Stimulated activated CD8-positive, alpha-beta memory T cell treated with anti-CD3 and anti-CD28 coated beads, Interleukin-2, amount 100 ng/mL, for 1 hour (primary cell): ENCODE data around the gene SH2D4B.

ENCODE experiments used
- DNase-seq, 2 donors: peaks; one replicate each; pipeline ENCODE4 v3.0.0-alpha.2; 2020; ENCODE audit warnings: low read depth in 2 of 2

Gene SH2D4B

DNA sequence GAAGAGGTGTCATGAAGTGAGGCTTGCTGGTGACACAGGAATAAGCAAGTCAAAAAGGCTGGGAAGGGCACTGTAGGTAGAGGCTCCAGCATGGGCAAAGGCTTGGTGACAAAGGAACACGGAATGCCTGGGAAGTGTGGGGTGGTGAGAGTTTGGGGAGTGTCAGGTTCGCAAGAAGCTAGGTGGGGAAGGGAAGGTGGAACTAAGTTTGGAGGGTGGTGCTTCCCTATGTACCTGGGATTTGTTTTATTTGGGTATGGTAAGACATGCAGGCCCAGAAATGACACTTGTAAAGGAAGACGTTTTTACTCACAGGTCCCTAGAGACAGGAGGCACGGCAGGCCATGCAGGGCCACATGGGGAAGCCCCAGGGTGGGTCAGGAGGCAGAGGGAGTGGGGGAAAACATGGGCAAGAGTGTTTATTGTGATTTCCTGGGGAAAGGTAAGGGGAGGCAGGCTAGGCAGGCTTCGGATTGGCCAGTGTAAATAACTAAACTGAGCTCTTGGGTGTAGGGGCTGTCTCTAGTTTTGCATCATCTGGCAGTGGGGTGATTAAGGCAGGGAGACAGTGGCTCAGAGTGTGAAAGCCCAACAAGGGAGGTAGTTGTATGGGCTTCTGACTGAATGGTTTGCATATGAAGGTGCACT is 52.1 kb downstream of the SH2D4B start:
- DNase-seq, result no peak

DNA sequence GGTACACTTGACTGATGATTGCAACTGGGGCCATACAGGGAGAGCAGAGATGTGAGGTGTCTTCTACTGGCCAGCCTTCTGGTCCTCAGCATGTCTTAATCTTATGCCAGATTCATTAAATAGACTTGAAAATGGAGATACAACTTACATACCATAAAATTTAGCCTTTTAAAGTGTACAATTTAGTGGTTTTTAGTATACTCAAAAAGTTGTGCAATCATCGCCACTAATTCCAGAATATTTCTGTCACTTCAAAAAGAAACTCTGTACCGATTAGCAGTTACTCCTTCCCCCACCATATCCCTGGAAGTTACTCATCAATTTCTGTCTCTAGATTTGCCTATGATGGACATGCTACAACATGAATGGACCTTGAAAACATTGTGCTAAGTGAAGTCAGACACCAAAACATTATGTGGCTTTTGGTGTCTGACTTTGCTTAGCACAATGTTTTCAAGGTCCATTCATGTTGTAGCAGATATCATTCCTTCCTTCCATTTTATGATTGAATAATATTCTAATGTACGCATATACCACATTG is 53.0 kb downstream of the SH2D4B start:
- no peak for DNase-seq

DNA sequence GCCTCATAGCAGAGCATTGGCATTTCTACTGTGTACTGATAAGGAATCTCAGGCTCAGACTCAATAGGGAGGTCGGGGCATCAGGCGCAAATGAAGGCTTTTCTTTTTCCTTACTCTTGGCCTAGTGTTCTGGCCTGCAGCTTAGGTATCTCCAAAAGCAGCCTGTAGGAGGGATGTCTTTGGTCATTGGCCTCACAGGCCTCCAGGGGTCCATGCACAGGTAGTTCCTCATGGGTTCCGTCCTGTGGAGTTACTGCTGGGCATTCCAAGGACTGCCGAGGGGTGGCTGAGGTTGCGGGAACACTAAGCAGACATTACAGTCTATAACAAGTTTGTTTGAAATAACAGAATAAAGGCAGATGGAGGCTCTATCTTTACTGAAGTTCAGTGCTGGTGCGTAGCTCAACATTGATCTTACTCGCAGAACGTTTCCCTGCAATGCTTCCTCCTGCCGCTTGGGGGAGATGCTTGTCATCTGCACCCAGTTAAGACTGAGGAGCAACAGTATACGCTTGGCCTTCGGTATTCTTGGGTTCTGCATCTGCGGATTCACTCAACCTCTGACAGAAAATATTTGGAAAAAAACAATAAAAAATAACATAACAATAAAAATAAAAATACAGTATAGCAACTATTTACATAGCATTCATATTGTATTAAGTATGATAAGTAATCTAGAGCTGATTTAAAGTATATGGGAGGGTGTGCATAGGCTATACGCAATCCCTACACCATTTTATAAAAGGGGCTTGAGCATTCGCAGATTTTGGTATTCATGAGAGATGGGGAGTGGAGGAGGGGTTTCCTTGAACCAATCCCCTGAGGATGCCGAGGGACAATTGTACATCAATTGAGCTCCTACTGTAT is 58.9 kb downstream of the SH2D4B start:
- no peak for DNase-seq

DNA sequence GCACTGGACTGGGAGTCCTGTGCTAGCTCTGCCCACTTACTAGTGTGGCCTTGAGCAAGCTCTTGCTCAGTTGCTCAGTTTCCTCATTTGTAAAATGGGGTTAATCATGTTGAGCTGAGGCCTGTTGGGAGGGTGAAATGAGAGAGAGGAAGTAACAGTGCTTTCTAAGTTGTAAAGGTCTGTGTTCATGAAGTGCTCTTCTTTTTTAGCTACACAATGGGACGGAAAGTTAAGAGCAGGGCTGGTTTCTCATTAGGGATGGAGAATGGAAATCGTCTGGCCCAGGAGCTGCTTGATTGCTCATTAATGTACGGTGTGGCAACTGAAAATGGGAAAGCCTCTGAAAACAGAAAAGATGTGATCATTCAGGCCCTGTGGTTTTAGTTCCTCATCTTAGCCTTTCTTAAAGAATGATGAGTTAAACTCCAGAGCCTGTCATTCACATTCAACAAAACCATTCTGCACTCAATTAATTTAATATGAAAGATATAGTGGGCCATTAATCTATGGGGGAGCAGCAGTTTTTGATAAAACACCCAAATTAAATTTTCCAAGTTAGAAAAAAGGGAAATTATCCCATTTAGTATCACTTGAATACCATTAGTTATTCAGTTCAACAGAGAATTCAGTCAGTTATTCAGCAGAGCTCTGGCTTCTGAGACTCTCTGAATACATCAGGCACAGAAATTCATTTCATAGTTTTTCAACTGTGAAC is 60.5 kb downstream of the SH2D4B start:
- DNase-seq, result no peak

DNA sequence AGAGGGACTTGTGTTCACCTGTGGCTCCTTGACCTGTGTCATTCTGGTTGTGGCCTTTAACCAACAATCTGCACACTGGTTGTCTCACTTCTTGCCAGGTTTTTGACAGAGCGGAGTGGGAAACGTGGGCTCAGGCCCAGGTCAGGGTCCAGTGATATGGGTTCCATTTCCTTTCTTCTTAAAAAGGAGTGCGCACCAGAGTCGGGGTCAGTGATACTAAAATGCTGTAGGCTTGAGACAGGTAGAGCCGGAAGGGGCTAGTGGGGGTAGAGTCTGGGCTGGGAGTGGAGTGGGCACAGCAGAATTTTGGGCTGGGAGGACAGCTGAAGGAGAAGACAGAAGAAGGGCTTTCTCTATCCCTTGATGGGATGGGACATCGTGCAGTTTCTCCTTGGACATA is 61.2 kb downstream of the SH2D4B start:
- no peak for DNase-seq

DNA sequence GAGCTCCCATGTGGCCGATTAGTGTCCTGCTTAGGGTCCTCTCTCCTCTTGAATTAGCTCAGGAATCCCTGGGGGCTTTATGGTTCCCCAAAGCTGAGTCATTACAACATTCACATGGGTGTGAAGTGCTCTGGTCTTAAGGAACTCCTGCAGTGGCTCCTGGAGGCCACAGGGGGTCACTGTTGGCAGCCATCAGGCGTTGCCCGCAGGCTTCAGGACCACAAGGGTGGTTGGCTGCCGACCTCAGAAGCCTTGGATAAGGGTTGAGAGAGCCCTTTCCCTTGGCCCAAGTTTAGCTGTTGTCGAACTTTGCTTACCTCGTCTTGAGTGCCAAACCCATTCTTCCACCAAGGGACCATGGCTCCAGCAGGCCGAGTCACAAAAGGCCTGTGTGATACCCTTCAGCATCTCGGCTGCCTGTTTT is 61.7 kb downstream of the SH2D4B start:
- no peak for DNase-seq

DNA sequence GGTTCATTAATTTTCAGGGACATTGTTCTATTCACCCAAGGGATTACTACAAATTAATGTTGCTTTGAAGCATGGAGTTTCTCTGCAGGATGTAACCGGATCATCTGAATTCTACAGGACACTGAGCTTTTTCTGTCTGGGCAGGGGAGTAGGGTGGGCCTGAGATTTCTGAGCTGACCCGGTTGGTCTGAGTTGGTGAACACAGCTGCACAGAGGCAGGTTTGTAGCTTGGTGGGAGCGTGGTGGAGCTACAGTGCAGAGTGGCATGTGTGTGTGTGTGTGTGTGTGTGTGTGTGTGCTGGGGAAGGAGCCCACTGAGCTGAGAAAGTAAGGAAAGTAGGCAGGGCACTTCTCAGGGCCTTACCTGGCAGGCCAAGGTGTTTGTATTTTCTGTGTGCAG is 62.6 kb downstream of the SH2D4B start:
- DNase-seq, result no peak

DNA sequence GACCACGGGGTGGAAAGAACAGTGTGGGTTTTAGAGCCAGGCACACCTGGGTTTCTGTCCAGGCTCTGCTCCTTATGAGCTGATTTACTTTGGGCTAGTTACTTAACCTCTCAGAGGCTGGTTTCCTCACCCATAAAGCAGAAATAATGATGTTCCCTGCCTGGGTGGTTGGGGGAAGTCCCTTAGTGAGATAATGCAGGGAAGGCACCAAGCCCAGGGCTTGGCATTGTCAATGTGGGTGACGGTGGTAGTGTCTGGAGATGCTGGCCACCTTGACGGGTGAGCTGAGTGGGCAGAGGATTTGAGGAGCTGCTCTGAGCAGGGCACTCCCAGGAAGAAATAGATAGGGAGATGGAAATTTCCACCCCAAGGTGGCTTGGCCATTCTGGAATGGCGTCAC is 65.2 kb downstream of the SH2D4B start:
- DNase-seq, result no peak

DNA sequence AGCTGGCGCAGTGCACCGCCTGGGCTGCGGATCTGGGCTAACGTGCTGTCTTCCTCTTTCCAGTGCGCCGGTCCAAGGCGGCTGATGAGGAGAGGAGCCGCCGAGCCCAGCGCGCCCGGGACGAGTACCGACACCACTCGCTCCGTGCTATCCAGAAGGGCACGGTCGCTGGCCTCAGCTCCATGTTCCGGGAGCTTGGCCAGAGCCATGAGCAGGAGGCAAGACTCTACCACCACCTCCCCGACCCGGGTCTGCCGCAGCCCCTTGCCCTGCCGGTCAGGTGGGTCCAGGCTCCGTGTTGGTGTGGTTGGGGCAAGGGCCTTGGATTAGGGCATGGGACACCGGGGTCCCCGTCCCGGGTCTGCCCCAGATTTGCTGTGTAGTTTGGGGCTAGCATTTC is 65.8 kb downstream of the SH2D4B start:
- DNase-seq, result no peak

DNA sequence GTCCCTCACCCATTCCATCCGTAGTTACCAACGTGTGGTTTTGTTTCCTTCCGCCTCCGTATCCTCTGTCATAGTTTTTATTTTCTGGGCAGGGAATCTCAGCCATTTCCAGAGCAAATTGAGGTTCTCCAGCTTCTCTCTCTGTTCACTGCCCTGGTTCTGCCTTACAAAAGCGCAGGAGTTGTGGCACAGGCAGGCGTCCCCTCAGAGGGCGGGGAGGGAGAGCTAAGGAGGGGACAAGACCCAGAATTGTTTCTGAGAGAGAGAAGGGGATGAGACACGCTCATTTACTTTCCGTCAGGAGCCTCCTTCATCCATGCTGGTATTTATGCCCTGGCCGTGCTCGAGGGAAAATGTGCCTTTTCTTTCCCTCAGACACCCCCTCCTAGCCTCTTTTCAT is 71.0 kb downstream of the SH2D4B start:
- DNase-seq, result no peak

DNA sequence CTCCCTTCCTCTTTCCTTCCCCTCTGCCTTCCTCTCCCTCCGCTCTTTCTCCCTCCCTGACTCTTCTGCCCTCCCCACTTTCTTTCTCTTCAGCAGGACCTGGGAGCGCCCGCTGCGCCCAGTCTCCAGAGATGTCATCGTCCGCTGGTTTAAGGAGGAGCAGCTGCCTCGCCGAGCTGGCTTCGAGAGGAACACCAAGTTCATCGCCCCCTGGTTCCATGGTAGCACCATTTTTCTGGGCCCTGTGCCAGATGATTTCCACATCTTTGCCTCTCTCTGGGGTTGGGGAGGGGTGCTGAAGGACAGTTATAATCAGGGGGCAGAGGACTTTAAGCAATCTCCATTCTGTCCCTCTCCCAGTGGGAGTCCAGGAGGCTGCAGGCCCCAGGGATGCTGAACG is 71.6 kb downstream of the SH2D4B start:
- no peak for DNase-seq

DNA sequence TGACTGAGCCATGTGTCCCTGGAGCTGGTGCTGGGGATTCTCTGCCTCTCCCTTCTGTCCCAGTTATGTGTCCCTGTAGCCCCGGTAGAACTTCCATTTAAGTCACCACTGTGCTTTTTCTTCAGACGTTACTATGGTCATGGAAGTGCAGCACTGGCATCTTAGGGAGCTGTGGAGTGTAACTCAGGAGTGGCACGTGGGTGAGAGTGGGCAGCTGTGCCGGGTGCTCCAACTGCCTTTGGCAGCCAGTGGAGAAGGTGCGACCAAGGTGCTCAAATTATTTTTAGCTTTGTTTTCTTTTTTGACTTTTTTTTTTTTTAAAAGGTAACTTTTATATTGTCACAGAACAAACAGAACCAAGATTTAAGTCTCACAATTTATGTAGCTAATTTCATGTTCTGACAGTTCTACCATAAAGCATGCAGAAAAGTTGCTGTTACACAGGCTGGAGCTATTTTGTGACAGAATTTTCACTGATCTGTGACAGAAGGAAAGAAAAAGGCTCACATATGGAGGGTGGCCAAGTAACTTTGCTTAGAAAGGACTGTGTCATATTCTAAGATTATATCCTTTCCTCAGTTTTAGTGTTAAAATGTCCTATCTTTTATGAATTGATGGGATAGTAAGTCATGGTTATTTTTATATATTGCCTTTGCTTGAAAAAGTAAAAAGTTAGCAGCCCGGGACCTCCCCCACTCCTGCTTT is 73.9 kb downstream of the SH2D4B start:
- no peak for DNase-seq

DNA sequence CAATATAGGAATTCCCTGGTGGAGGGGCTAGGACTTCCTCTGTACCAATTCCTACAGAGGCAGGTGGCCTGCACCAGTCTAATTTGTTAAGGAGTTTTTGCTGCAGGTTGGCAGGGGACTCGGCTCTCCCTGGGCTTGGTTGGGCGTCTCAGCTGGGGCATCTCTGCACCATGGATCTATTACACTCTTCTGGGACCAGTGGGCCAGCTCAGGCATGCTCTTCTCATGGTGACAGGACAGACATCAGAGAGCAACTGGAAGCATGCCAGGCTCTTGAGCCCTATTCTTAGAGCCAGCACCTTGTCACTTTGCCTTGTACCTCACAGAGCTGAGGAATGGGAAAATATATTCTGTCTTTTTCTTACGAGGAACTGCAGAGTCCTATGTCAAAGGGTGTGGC is 74.6 kb downstream of the SH2D4B start:
- DNase-seq, result no peak

DNA sequence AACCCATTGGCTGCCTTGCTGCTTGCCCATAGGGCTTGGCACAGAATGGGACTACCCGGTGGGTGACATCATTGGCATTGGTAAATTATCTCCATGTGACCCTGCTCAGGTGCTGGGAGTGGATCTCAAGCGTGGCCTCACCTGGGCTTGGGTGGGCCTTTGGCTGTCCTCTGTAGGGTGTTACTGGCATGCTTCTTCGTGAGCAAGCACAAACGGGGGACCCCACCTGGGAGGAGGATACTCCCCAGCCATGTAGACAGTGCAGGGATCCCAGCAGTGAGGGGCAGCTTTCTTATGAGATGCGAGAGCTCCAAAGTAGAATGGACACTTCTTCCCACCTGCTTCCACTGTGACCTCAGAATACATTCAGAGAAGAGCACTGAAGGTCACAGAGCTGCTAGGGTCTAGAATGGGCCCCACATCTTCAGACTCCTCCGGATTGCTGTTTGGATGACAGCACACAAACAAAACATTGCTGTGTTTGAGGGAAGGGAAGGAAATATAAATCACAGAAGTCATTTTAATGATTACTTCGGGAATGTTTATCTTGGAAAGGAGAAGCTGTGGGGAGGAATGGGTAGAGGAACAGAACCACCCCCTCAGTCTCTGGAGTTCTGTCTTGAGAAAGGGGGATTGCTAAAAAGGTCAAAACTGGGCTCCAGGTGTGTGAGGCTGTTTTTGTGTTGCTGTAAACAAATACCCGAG is 75.9 kb downstream of the SH2D4B start:
- DNase-seq, result no peak

DNA sequence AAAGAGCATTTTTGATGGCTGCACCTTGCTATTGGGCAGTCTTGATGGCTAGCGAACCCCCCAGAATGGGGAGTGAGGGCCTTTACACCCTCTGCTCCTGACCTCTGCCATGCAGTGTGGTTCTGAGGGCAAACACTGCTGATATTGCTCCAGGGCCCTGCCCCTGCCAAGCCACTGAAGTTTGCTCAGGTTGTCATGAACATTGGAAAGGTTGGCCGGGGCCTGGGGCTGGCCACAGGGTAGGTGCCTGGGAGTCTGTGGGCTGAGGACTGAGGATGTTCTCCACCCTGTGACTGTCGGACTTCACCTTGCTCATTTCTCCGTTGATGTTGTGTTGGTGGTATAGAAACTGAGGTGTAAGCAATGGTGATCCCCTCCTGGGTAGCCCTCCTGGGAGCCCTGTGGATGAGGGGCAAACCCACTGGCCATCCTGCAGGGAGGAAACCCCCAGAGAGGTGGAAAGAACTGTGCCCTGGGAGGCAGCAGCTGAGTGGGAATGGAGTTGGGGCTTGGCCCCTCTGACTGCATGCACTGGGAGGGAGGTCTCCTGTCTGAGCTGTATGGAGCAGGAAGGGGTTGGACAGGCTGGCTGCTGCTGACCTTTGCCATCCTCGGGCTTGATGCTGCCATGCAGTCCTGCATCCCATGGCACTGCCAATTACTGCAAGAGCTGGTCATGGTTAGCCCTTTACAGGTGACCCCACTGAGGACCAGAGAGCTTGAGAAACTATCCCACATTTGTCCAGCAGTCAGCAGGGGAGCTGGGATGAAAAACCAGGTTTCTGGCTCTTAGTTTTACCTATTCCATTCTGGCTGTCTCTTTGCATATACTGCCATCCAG is 77.1 kb downstream of the SH2D4B start:
- DNase-seq, result no peak

DNA sequence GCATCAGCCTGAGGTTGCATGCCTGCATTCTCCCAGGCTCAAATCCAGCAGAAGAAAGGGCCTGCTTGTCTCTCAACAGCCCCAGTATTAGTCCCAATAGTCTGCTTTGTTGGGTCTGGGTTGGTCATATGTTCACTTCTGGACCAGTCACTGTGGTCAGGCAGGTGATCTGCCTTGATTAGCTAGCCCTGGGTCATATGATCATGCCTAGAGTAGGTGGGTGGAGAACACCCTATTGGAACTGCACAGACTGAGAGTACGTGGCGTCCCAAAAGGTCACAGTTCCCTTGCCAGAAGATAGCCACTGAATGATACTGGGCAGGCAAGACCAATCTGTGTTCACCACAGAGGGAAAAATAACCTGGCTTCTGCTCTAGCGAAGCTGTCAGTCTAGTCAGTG is 80.1 kb downstream of the SH2D4B start:
- no peak for DNase-seq

DNA sequence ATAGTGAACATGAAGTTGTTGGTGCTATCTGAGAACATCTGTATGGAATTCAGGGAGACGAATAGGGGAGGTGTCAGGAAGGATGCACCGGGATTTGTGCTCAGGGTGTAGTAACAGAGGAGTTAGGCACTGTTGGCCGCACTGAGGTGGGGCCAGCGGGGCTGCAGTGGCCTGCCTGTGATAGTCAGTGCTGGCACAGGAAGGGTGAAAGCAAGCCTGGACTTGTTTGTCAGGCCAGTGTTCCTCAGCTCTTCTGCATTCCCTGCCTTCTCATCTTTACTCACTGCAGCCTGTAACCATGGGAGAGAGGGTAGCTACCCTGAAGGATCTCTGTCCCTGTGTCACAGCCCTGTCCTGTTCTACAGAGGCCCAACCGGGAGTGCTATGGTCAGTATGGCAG is 81.3 kb downstream of the SH2D4B start:
- DNase-seq, result no peak

DNA sequence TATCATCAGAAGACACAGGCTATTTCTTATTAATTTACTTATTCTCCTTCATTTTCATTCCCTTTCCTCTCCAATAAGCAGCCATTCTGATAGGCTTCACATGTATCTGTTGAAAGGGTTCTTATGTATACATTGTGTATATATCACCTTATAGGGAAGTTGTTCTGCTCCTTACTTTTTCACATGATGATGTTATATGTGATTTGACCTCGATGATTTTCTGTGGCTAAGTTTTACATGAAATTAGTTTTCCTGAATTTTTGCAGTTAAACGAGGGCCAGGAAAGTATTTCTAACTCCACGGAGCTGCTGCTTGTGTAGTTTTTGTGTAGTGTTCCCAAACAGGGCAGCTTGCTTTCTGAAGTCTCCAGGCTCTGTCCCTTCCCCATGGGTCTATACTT is 84.5 kb downstream of the SH2D4B start:
- no peak for DNase-seq

DNA sequence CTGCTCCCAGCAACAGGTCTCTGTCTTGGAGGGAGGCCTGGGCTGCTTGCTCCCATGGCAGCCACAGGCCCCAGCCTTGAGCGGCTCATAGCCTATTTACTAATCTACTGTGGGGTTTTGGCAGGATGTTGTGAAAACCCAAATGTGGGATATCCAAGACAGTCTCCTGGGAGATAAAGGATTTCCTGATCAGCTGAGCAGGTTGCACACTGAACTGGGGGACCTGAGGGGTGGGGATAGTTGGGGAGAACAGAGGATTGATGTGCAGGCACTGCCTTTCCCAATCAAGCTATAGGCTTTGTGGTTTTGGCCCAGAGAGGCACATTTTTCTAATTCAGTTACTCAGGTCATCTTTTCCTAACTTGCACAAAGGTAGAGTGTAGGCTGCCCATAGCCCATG is 92.6 kb downstream of the SH2D4B start:
- no peak for DNase-seq

DNA sequence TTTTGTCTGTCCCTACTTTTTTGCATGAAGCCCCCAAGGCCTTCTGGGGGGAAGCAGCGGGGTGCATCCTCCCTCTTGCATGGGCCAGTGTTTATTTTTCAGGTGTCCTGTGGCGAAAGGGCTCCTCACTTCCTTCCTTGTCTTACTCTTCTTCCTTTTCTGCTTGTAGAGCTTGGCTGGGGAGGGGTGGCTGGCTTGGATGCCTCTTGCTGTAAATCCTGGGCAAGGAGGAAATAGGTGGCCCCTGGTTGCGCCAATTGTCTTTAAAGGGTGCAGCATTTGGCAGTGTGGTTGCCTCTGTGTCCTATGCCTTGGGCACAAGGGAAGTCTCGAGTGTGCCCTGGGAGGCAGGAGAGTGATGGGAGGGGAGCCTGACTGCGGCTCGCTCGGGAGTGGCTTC is 95.0 kb downstream of the SH2D4B start:
- DNase-seq, result no peak
